Activated T-helper 17 cell treated with anti-CD3 and anti-CD28 coated beads, Interleukin-2, amount 50 U/mL, for 72 hours (primary cell): Measurements from ENCODE around the gene TRIM62. TPM values are rescaled to one million over a fixed set of nuclear protein-coding genes. Genes with fewer than 3 reads are reported as not detected.
A peak's percentile ranks its signal among the peaks of the same experiment; 100 is the strongest.
"Not testable (repeated sequence)": the region's sequence is repeated elsewhere in the genome, so short reads cannot be mapped to it uniquely, and the experiment has no call there.

Experiments used
- ATAC-seq: fragments of 150-1000 bp; cut with Tn5 transposase; replicated peaks from 2 replicates; pipeline ENCODE4 v1.10.0; 2021; ENCODE audit warnings: mild to moderate bottlenecking, moderate library complexity
- H3K27ac Mint-ChIP-seq: one replicate; pipeline ENCODE4 v1.8.0; 2022; ENCODE audit warnings: mixed read lengths
- H3K27me3 Mint-ChIP-seq: one replicate; pipeline ENCODE4 v1.8.0; 2022; ENCODE audit warnings: mixed read lengths
- H3K36me3 Mint-ChIP-seq: one replicate; pipeline ENCODE4 v1.8.0; 2022; ENCODE audit warnings: low read depth, mild to moderate bottlenecking, mixed read lengths
- H3K4me1 Mint-ChIP-seq: one replicate; pipeline ENCODE4 v1.8.0; 2022; ENCODE audit warnings: mixed read lengths
- H3K4me3 Mint-ChIP-seq: one replicate; pipeline ENCODE4 v1.8.0; 2022; ENCODE audit warnings: mild to moderate bottlenecking, mixed read lengths
- H3K9me3 Mint-ChIP-seq: one replicate; pipeline ENCODE4 v1.8.0; 2022; ENCODE audit warnings: mixed read lengths
- total RNA-seq, 2 donors: library from RNA; stranded (reverse); gene quantifications; one replicate each; pipeline ENCODE4 v1.2.3, GENCODE V29; 2022

Gene TRIM62
- total RNA-seq, 2 donors from 2014 or later: 4.3 to 6.5 TPM

GRCh38 chr1:33122483-33123178 lies 59.2 kb downstream of the TRIM62 start:
- Mint-ChIP-seq H3K27me3 (no peaks in the 10 kb centered on the region), H3K4me3 (no peak overlapping the region), H3K36me3 (peaks cover 13% of the 10 kb centered on the region), H3K9me3 (no peaks in the 10 kb centered on the region), H3K4me1 (peaks cover 11% of the 10 kb centered on the region), H3K27ac (peak overlapping the region; percentile 21)
- ATAC-seq: no peak

GRCh38 chr1:33121728-33122127 lies 60.1 kb downstream of the TRIM62 start:
- no peak overlapping the region for H3K4me3 Mint-ChIP-seq
- peak overlapping the region; percentile 14 for H3K27ac Mint-ChIP-seq
- H3K36me3 Mint-ChIP-seq: peaks cover 8% of the 10 kb centered on the region
- H3K9me3 Mint-ChIP-seq: no peaks in the 10 kb centered on the region
- no peak for ATAC-seq
- no peaks in the 10 kb centered on the region for H3K27me3 Mint-ChIP-seq
- H3K4me1 Mint-ChIP-seq: peaks cover 11% of the 10 kb centered on the region

GRCh38 chr1:33120436-33121231 lies 61.2 kb downstream of the TRIM62 start:
- no peak for ATAC-seq
- Mint-ChIP-seq H3K9me3 (no peaks in the 10 kb centered on the region), H3K4me1 (peaks cover 5% of the 10 kb centered on the region), H3K36me3 (peaks cover 4% of the 10 kb centered on the region), H3K27me3 (no peaks in the 10 kb centered on the region), H3K27ac (no peak overlapping the region), H3K4me3 (no peak overlapping the region)

GRCh38 chr1:33119532-33120217 lies 62.2 kb downstream of the TRIM62 start:
- Mint-ChIP-seq H3K9me3 (no peaks in the 10 kb centered on the region), H3K4me1 (no peaks in the 10 kb centered on the region), H3K36me3 (no peaks in the 10 kb centered on the region), H3K4me3 (no peak overlapping the region), H3K27ac (peak overlapping the region; percentile 39), H3K27me3 (no peaks in the 10 kb centered on the region)
- no peak for ATAC-seq

- Mint-ChIP-seq H3K4me1 (no peaks in the 10 kb centered on the region), H3K36me3 (no peaks in the 10 kb centered on the region), H3K9me3 (no peaks in the 10 kb centered on the region), H3K4me3 (no peak overlapping the region), H3K27ac (peak overlapping the region; percentile 39), H3K27me3 (no peaks in the 10 kb centered on the region)
- no peak for ATAC-seq
Observed at GRCh38 chr1:33119050-33119449, 62.8 kb downstream of the TRIM62 start.

- no peak for ATAC-seq
- H3K27ac Mint-ChIP-seq: no peak overlapping the region
- H3K4me3 Mint-ChIP-seq: no peak overlapping the region
- H3K27me3 Mint-ChIP-seq: no peaks in the 10 kb centered on the region
- H3K4me1 Mint-ChIP-seq: no peaks in the 10 kb centered on the region
- H3K36me3 Mint-ChIP-seq: no peaks in the 10 kb centered on the region
- H3K9me3 Mint-ChIP-seq: no peaks in the 10 kb centered on the region
Observed at GRCh38 chr1:33118274-33118673, 63.6 kb downstream of the TRIM62 start.

GRCh38 chr1:33117440-33118085 lies 64.3 kb downstream of the TRIM62 start:
- Mint-ChIP-seq H3K36me3 (no peaks in the 10 kb centered on the region), H3K4me3 (no peak overlapping the region), H3K4me1 (no peaks in the 10 kb centered on the region), H3K9me3 (no peaks in the 10 kb centered on the region), H3K27ac (no peak overlapping the region), H3K27me3 (no peaks in the 10 kb centered on the region)
- ATAC-seq: no peak

GRCh38 chr1:33111965-33112364 lies 69.9 kb downstream of the TRIM62 start:
- Mint-ChIP-seq H3K27ac (no peak overlapping the region), H3K27me3 (no peaks in the 10 kb centered on the region), H3K4me3 (no peak overlapping the region), H3K9me3 (no peaks in the 10 kb centered on the region), H3K4me1 (no peaks in the 10 kb centered on the region), H3K36me3 (no peaks in the 10 kb centered on the region)
- ATAC-seq: no peak

GRCh38 chr1:33110477-33110876 lies 71.4 kb downstream of the TRIM62 start:
- no peaks in the 10 kb centered on the region for H3K9me3 Mint-ChIP-seq
- H3K4me1 Mint-ChIP-seq: no peaks in the 10 kb centered on the region
- H3K27ac Mint-ChIP-seq: no peak overlapping the region
- H3K27me3 Mint-ChIP-seq: no peaks in the 10 kb centered on the region
- ATAC-seq: no peak
- no peaks in the 10 kb centered on the region for H3K36me3 Mint-ChIP-seq
- no peak overlapping the region for H3K4me3 Mint-ChIP-seq

- not testable (repeated sequence) for ATAC-seq, H3K9me3 Mint-ChIP-seq, H3K36me3 Mint-ChIP-seq, H3K27me3 Mint-ChIP-seq
- peak overlapping the region; percentile 98 for H3K27ac Mint-ChIP-seq
- H3K4me1 Mint-ChIP-seq: peaks cover 23% of the 10 kb centered on the region
- peak overlapping the region; percentile 89 for H3K4me3 Mint-ChIP-seq
Observed at GRCh38 chr1:33100119-33100415, 81.8 kb downstream of the TRIM62 start.

- Mint-ChIP-seq H3K27ac (peak overlapping the region; percentile 98), H3K9me3 (no peaks in the 10 kb centered on the region), H3K36me3 (no peaks in the 10 kb centered on the region), H3K4me1 (peaks cover 23% of the 10 kb centered on the region), H3K4me3 (peak overlapping the region; percentile 89), H3K27me3 (no peaks in the 10 kb centered on the region)
- ATAC-seq: peak; percentile 99
Observed at GRCh38 chr1:33099290-33100118, 82.3 kb downstream of the TRIM62 start.

- Mint-ChIP-seq H3K9me3 (no peaks in the 10 kb centered on the region), H3K27me3 (no peaks in the 10 kb centered on the region), H3K4me3 (peak overlapping the region; percentile 89), H3K27ac (peak overlapping the region; percentile 98), H3K36me3 (no peaks in the 10 kb centered on the region), H3K4me1 (peaks cover 23% of the 10 kb centered on the region)
- no peak for ATAC-seq
Observed at GRCh38 chr1:33098371-33098770, 83.5 kb downstream of the TRIM62 start.

- H3K27ac Mint-ChIP-seq: peak overlapping the region; percentile 98
- no peak for ATAC-seq
- H3K4me1 Mint-ChIP-seq: peaks cover 23% of the 10 kb centered on the region
- no peaks in the 10 kb centered on the region for H3K9me3 Mint-ChIP-seq
- H3K36me3 Mint-ChIP-seq: no peaks in the 10 kb centered on the region
- H3K27me3 Mint-ChIP-seq: no peaks in the 10 kb centered on the region
- peak overlapping the region; percentile 89 for H3K4me3 Mint-ChIP-seq
Observed at GRCh38 chr1:33097762-33098161, 84.1 kb downstream of the TRIM62 start.

GRCh38 chr1:33097137-33097611 lies 84.7 kb downstream of the TRIM62 start:
- Mint-ChIP-seq H3K4me1 (peaks cover 18% of the 10 kb centered on the region), H3K27ac (no peak overlapping the region), H3K9me3 (no peaks in the 10 kb centered on the region), H3K27me3 (no peaks in the 10 kb centered on the region), H3K36me3 (no peaks in the 10 kb centered on the region), H3K4me3 (no peak overlapping the region)
- no peak for ATAC-seq
